Neural cell (in vitro differentiated cells): ENCODE data around the gene TP53I3. TPM values are rescaled to one million over a fixed set of nuclear protein-coding genes. Genes with fewer than 3 reads are reported as not detected.

Experiments
- H2AFZ ChIP-seq: fragments of 200-600, 300-800 bp; sonication (generic), shearing (Covaris generic); 2 replicates; pipeline ENCODE4 v1.6.0; 2014; ENCODE audit warnings: low read depth, mild to moderate bottlenecking, antibody characterized with exemption, low read length, moderate library complexity
- H3F3A ChIP-seq: fragments of 200-600 bp; shearing (Covaris generic); 2 replicates; pipeline ENCODE4 v1.6.1; 2016; ENCODE audit warnings: mild to moderate bottlenecking, moderate library complexity, mixed read lengths, antibody characterized with exemption, low read length; ENCODE audit not compliant: insufficient read depth, poor library complexity, severe bottlenecking
- H3K27ac ChIP-seq: fragments of 200-600, 300-800 bp; sonication (generic), shearing (Covaris generic); 2 replicates; pipeline ENCODE4 v1.5.1; 2014; ENCODE audit warnings: mild to moderate bottlenecking, low read length, moderate library complexity
- H3K27me3 ChIP-seq: fragments of 300-800, 200-600 bp; sonication (generic), shearing (Covaris generic); 2 replicates; pipeline ENCODE4 v1.6.0; 2014; ENCODE audit warnings: mild to moderate bottlenecking, low read depth, low read length, moderate library complexity; ENCODE audit not compliant: insufficient read depth
- H3K36me3 ChIP-seq: fragments of 300-800, 200-600 bp; sonication (generic), shearing (Covaris generic); 2 replicates; pipeline ENCODE4 v1.5.1; 2014; ENCODE audit warnings: mild to moderate bottlenecking, antibody characterized with exemption, low read length, moderate library complexity; ENCODE audit not compliant: insufficient read depth
- H3K4me2 ChIP-seq: fragments of 300-800, 200-600 bp; sonication (generic), shearing (Covaris generic); 2 replicates; pipeline ENCODE4 v1.6.0; 2014; ENCODE audit warnings: mild to moderate bottlenecking, low read length
- H3K4me3 ChIP-seq: fragments of 300-800, 200-600 bp; sonication (generic), shearing (Covaris generic); 2 replicates; pipeline ENCODE4 v1.5.1; 2014; ENCODE audit warnings: mild to moderate bottlenecking, low read length, moderate library complexity
- H3K79me2 ChIP-seq: fragments of 200-600 bp; shearing (Covaris generic); replicated peaks from 2 replicates; pipeline ENCODE4 v1.6.0; 2014; ENCODE audit warnings: mild to moderate bottlenecking, low read length, moderate library complexity; ENCODE audit not compliant: insufficient read depth
- H3K9ac ChIP-seq: fragments of 300-800, 200-600 bp; sonication (generic), shearing (Covaris generic); 2 replicates; pipeline ENCODE4 v1.6.1; 2016; ENCODE audit warnings: mild to moderate bottlenecking, low read length, mixed read lengths
- H3K9me2 ChIP-seq: fragments of 200-600 bp; shearing (Covaris generic); 2 replicates; pipeline ENCODE4 v1.6.1; 2016; ENCODE audit warnings: mild to moderate bottlenecking, low read length, mixed read lengths; ENCODE audit not compliant: insufficient read depth
- H3K9me3 ChIP-seq: fragments of 200-600, 300-800 bp; sonication (generic), shearing (Covaris generic); 2 replicates; pipeline ENCODE4 v1.6.1; 2016; ENCODE audit warnings: mild to moderate bottlenecking, mixed run types, low read length, moderate library complexity, mixed read lengths
- H4K20me1 ChIP-seq: fragments of 200-600 bp; shearing (Covaris generic); 2 replicates; pipeline ENCODE4 v1.6.1; 2016; ENCODE audit warnings: mild to moderate bottlenecking, mixed run types; ENCODE audit not compliant: insufficient read depth
- CTCF ChIP-seq: fragments of 450-650 bp; IDR thresholded peaks from 2 replicates; pipeline ENCODE4 v1.5.1; 2014; ENCODE audit warnings: antibody characterized with exemption, mild to moderate bottlenecking, moderate library complexity; ENCODE audit not compliant: poor library complexity, severe bottlenecking
- EP300 ChIP-seq: fragments of 450-650 bp; conservative IDR thresholded peaks from 2 replicates; pipeline ENCODE4 v1.6.1; 2014; ENCODE audit warnings: antibody characterized with exemption, mild to moderate bottlenecking, moderate library complexity; ENCODE audit not compliant: poor library complexity, severe bottlenecking
- EZH2 ChIP-seq: fragments of 200-600, 300-800 bp; shearing (Covaris generic), sonication (generic); IDR thresholded peaks from 2 replicates; pipeline ENCODE4 v1.6.1; 2014; ENCODE audit warnings: antibody characterized with exemption, low read length, borderline replicate concordance, mild to moderate bottlenecking; ENCODE audit not compliant: insufficient read depth, poor library complexity, severe bottlenecking
- MXI1 ChIP-seq: fragments of 450-650 bp; conservative IDR thresholded peaks from 2 replicates; pipeline ENCODE4 v1.6.1; 2014; ENCODE audit warnings: antibody characterized with exemption, mild to moderate bottlenecking; ENCODE audit not compliant: poor library complexity, severe bottlenecking
- POLR2AphosphoS5 ChIP-seq: IDR thresholded peaks from 2 replicates; pipeline ENCODE4 v1.6.1; 2012
- RAD21 ChIP-seq: fragments of 450-650 bp; conservative IDR thresholded peaks from 2 replicates; pipeline ENCODE4 v1.6.1; 2014; ENCODE audit warnings: antibody characterized with exemption, mild to moderate bottlenecking, moderate library complexity
- REST ChIP-seq: IDR thresholded peaks from 2 replicates; pipeline ENCODE4 v1.6.1; 2012; ENCODE audit warnings: borderline replicate concordance
- SMC3 ChIP-seq: fragments of 450-650 bp; conservative IDR thresholded peaks from 2 replicates; pipeline ENCODE4 v1.6.1; 2014; ENCODE audit warnings: antibody characterized with exemption, mild to moderate bottlenecking, moderate library complexity; ENCODE audit not compliant: poor library complexity
- TAF1 ChIP-seq: IDR thresholded peaks from 2 replicates; pipeline ENCODE4 v1.6.1; 2012; ENCODE audit warnings: low read depth
- polyA plus RNA-seq: library from polyadenylated mRNA; depleted of rRNA; stranded (reverse); fragments of >200 nt; gene quantifications from 2 replicates; pipeline ENCODE4 v1.2.3, GENCODE V29; 2014

TP53I3 gene
- polyA plus RNA-seq, 1 donor from 2014 or later = 1.8 TPM

- Histone ChIP-seq H3K36me3 (no peaks in the 10 kb centered on the region), H3K9me3 (no peaks in the 10 kb centered on the region), H3K79me2 (no peaks in the 10 kb centered on the region), H3K9me2 (no peaks in the 10 kb centered on the region), H3F3A (no peaks in the 10 kb centered on the region), H2AFZ (no peak overlapping the region), H3K4me2 (no peak overlapping the region), H3K27ac (no peak overlapping the region), H3K9ac (peak overlapping the region; percentile 52), H3K4me3 (peak overlapping the region; percentile 64), H3K27me3 (no peaks in the 10 kb centered on the region), H4K20me1 (no peaks in the 10 kb centered on the region)
- no peak for TF ChIP-seq REST
- TF ChIP-seq SMC3 = no peak
- TF ChIP-seq EZH2 = no peak
- no peak for TF ChIP-seq POLR2AphosphoS5
- TF ChIP-seq TAF1 = no peak
- no peak for TF ChIP-seq CTCF
- TF ChIP-seq EP300 = no peak
- no peak for TF ChIP-seq RAD21
- no peak for TF ChIP-seq MXI1
These were observed 37.9 kb upstream of the TP53I3 start for GRCh38 chr2:24122366-24123194.

GRCh38 chr2:24121469-24121868 lies 36.8 kb upstream of the TP53I3 start:
- Histone ChIP-seq H3K79me2 (no peaks in the 10 kb centered on the region), H3K4me3 (no peak overlapping the region), H3K9me2 (no peaks in the 10 kb centered on the region), H3K9me3 (no peaks in the 10 kb centered on the region), H2AFZ (no peak overlapping the region), H3K36me3 (no peaks in the 10 kb centered on the region), H3K9ac (no peak overlapping the region), H3K27ac (no peak overlapping the region), H3K4me2 (no peak overlapping the region), H3F3A (no peaks in the 10 kb centered on the region), H3K27me3 (no peaks in the 10 kb centered on the region), H4K20me1 (no peaks in the 10 kb centered on the region)
- TF ChIP-seq CTCF (no peak), POLR2AphosphoS5 (no peak), SMC3 (no peak), REST (no peak), TAF1 (no peak), MXI1 (no peak), EP300 (no peak), EZH2 (no peak), RAD21 (no peak)
